ENCODE results near the gene C10orf90.

Gene C10orf90

GRCh38 chr10:126421756-126422256 lies 248.7 kb downstream of the C10orf90 start:
- no peak for DNase-seq (ENCODE audit: low spot score)

GRCh38 chr10:126420567-126421300 lies 249.8 kb downstream of the C10orf90 start:
- no peak for DNase-seq (ENCODE audit: low spot score)

- DNase-seq (ENCODE audit: low spot score), result no peak
Observed at GRCh38 chr10:126417220-126417825, 253.2 kb downstream of the C10orf90 start.

- no peak for DNase-seq (ENCODE audit: low spot score)
Observed at GRCh38 chr10:126409821-126410220, 260.7 kb downstream of the C10orf90 start.

GRCh38 chr10:126408953-126409641 lies 261.4 kb downstream of the C10orf90 start:
- DNase-seq (ENCODE audit: low spot score), result no peak

GRCh38 chr10:126407831-126408230 lies 262.7 kb downstream of the C10orf90 start:
- DNase-seq (ENCODE audit: low spot score), result no peak

- DNase-seq (ENCODE audit: low spot score), result no peak
Observed at GRCh38 chr10:126405239-126405775, 265.2 kb downstream of the C10orf90 start.

GRCh38 chr10:126402721-126403695 lies 267.5 kb downstream of the C10orf90 start:
- DNase-seq (ENCODE audit: low spot score), result no peak

- DNase-seq (ENCODE audit: low spot score), result no peak
Observed at GRCh38 chr10:126400641-126401040, 269.9 kb downstream of the C10orf90 start.

GRCh38 chr10:126398924-126399323 lies 271.6 kb downstream of the C10orf90 start:
- no peak for DNase-seq (ENCODE audit: low spot score)

- no peak for DNase-seq (ENCODE audit: low spot score)
Observed at GRCh38 chr10:126398383-126398743, 272.1 kb downstream of the C10orf90 start.

- DNase-seq (ENCODE audit: low spot score), result no peak
Observed at GRCh38 chr10:126397640-126398382, 272.7 kb downstream of the C10orf90 start.

GRCh38 chr10:126397156-126397555 lies 273.3 kb downstream of the C10orf90 start:
- DNase-seq (ENCODE audit: low spot score), result no peak

GRCh38 chr10:126394948-126395347 lies 275.5 kb downstream of the C10orf90 start:
- no peak for DNase-seq (ENCODE audit: low spot score)

GRCh38 chr10:126393076-126393475 lies 277.4 kb downstream of the C10orf90 start:
- no peak for DNase-seq (ENCODE audit: low spot score)

GRCh38 chr10:126392469-126392868 lies 278.0 kb downstream of the C10orf90 start:
- DNase-seq (ENCODE audit: low spot score), result no peak

- no peak for DNase-seq (ENCODE audit: low spot score)
Observed at GRCh38 chr10:126392068-126392467, 278.4 kb downstream of the C10orf90 start.

- no peak for DNase-seq (ENCODE audit: low spot score)
Observed at GRCh38 chr10:126391192-126391885, 279.2 kb downstream of the C10orf90 start.

- DNase-seq (ENCODE audit: low spot score), result no peak
Observed at GRCh38 chr10:126390324-126390723, 280.2 kb downstream of the C10orf90 start.
